ENCODE results near the gene OR8S1.
"Not testable (repeated sequence)": the region's sequence is repeated elsewhere in the genome, so short reads cannot be mapped to it uniquely, and the experiment has no call there.

OR8S1 gene

GRCh38 chr12:48536602-48537001 lies 11.2 kb downstream of the OR8S1 start:
- DNase-seq (ENCODE audit: low read depth), result no peak
- TF ChIP-seq CTCF (IDR thresholded peaks at IDR 0.05; ENCODE audit: insufficient read depth, low read depth, low read length, missing control alignments), result no peak
- H3K4me3 ChIP-seq (ENCODE audit: low read length), result no peak overlapping the region

- DNase-seq (ENCODE audit: low read depth), result peak; percentile 49
- no peak overlapping the region for H3K4me3 ChIP-seq (ENCODE audit: low read length)
- TF ChIP-seq CTCF (IDR thresholded peaks at IDR 0.05; ENCODE audit: insufficient read depth, low read depth, low read length, missing control alignments), result peak; percentile 70
These were observed 17.0 kb downstream of the OR8S1 start for GRCh38 chr12:48542300-48542928.

GRCh38 chr12:48545833-48546469 lies 20.5 kb downstream of the OR8S1 start:
- DNase-seq (ENCODE audit: low read depth), result no peak

GRCh38 chr12:48547012-48547411 lies 21.6 kb downstream of the OR8S1 start:
- not testable (repeated sequence) for DNase-seq (ENCODE audit: low read depth)

More at GRCh38 chr12:48545833-48546469, 20.5 kb downstream of the OR8S1 start:
- H3K4me3 ChIP-seq (ENCODE audit: low read length), result no peak overlapping the region
- no peak for TF ChIP-seq CTCF (IDR thresholded peaks at IDR 0.05; ENCODE audit: insufficient read depth, low read depth, low read length, missing control alignments)

GRCh38 chr12:48551636-48552035 lies 26.2 kb downstream of the OR8S1 start:
- not testable (repeated sequence) for DNase-seq (ENCODE audit: low read depth); H3K4me3 ChIP-seq (ENCODE audit: low read length)

More at GRCh38 chr12:48547012-48547411, 21.6 kb downstream of the OR8S1 start:
- H3K4me3 ChIP-seq (ENCODE audit: low read length), result not testable (repeated sequence)

GRCh38 chr12:48553666-48554343 lies 28.4 kb downstream of the OR8S1 start:
- H3K4me3 ChIP-seq (ENCODE audit: low read length), result not testable (repeated sequence)
- peak; percentile 15 for DNase-seq (ENCODE audit: low read depth)

GRCh38 chr12:48556631-48557030 lies 31.2 kb downstream of the OR8S1 start:
- DNase-seq (ENCODE audit: low read depth), result no peak
- no peak for TF ChIP-seq CTCF (IDR thresholded peaks at IDR 0.05; ENCODE audit: insufficient read depth, low read depth, low read length, missing control alignments)
- no peak overlapping the region for H3K4me3 ChIP-seq (ENCODE audit: low read length)

GRCh38 chr12:48557919-48558318 lies 32.5 kb downstream of the OR8S1 start:
- DNase-seq (ENCODE audit: low read depth), result no peak
- TF ChIP-seq CTCF (IDR thresholded peaks at IDR 0.05; ENCODE audit: insufficient read depth, low read depth, low read length, missing control alignments), result no peak
- H3K4me3 ChIP-seq (ENCODE audit: low read length), result no peak overlapping the region
